NB4 (cell line): ENCODE measurements around the gene SETD3.
"Not testable (repeated sequence)": the region's sequence is repeated elsewhere in the genome, so short reads cannot be mapped to it uniquely, and the experiment has no call there.

Experiments
- DNase-seq: peaks from one replicate; pipeline ENCODE4 v3.0.0; 2010; ENCODE audit warnings: low read depth
- H3K4me3 ChIP-seq: one replicate; pipeline ENCODE4 v1.5.1; 2011; ENCODE audit warnings: mild to moderate bottlenecking, low read depth, low read length, moderate library complexity
- CTCF ChIP-seq: IDR thresholded peaks from one replicate; pipeline ENCODE4 v1.5.1; 2012; ENCODE audit warnings: low read depth, low read length
- MYC ChIP-seq: IDR thresholded peaks from 2 replicates; pipeline ENCODE4 v1.6.1; 2011; ENCODE audit warnings: low read depth, low read length
- POLR2A ChIP-seq: IDR thresholded peaks from 2 replicates; pipeline ENCODE4 v1.6.1; 2011; ENCODE audit warnings: mild to moderate bottlenecking; ENCODE audit not compliant: insufficient read length; ENCODE audit errors: extremely low read depth
- TF ChIP-seq, protein P1 (sequence below): IDR thresholded peaks from 2 replicates; pipeline ENCODE4 v1.6.1; 2011; ENCODE audit warnings: low read depth, low read length

The SETD3 gene

GRCh38 chr14:99348816-99349614 lies 131.6 kb downstream of the SETD3 start:
- peak; percentile 61 for DNase-seq
- H3K4me3 ChIP-seq, result no peak overlapping the region
- TF ChIP-seq POLR2A (no peak), CTCF (no peak), MYC (no peak)
- TF ChIP-seq, protein P1, sequence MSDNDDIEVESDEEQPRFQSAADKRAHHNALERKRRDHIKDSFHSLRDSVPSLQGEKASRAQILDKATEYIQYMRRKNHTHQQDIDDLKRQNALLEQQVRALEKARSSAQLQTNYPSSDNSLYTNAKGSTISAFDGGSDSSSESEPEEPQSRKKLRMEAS, result no peak

DNA sequence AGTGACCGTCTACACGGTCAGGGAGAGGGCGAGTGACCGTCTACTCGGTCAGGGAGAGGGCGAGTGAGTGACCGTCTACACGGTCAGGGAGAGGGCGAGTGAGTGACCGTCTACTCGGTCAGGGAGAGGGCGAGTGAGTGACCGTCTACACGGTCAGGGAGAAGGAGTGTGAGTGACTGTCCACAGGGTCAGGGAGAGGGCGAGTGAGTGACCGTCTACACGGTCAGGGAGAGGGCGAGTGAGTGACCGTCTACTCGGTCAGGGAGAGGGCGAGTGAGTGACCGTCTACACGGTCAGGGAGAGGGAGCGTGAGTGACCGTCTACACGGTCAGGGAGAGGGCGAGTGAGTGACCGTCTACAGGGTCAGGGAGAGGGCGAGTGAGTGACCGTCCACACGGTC lies 132.4 kb downstream of the SETD3 start:
- not testable (repeated sequence) for DNase-seq, H3K4me3 ChIP-seq
